ENCODE measurements around the gene CNTNAP4.

The CNTNAP4 gene

DNA sequence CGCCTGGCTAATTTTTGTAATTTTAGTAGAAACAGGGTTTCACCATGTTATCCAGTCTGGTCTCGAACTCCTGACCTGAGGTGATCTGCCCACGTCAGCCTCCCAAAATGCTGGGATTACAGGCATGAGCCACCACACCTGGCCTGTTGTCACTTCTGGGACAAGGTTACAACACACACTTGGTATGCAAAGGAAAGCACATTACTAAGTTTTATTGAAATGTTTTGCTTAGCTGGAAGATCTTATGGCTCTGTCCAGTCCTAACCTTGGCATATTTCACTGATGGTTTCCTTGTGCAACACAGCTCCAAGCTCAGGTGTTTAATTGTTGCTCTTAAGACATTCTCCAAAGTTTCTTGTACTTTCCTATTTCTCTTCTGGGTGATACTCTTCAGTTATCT, 94.2 kb downstream of the CNTNAP4 start:
- 0 out of 2 replicates have a peak, but pooled peaks cover 5% of the 10 kb centered on the region for H3K4me1 ChIP-seq (ENCODE audit: insufficient read depth, low read length)
- no peaks in the 10 kb centered on the region for H3K36me3 ChIP-seq (ENCODE audit: insufficient read depth, low read depth, low read length)
- H3K4me3 ChIP-seq (ENCODE audit: low read length), result no peak overlapping the region
- H3K9me3 ChIP-seq (ENCODE audit: insufficient read depth, low read depth, low read length), result no peaks in the 10 kb centered on the region
- H3K9ac ChIP-seq (ENCODE audit: low read depth, low read length), result no peak overlapping the region
- H3K27me3 ChIP-seq (ENCODE audit: insufficient read depth, low read length), result no peaks in the 10 kb centered on the region
- H3K27ac ChIP-seq (ENCODE audit: low read length), result no peak overlapping the region

DNA sequence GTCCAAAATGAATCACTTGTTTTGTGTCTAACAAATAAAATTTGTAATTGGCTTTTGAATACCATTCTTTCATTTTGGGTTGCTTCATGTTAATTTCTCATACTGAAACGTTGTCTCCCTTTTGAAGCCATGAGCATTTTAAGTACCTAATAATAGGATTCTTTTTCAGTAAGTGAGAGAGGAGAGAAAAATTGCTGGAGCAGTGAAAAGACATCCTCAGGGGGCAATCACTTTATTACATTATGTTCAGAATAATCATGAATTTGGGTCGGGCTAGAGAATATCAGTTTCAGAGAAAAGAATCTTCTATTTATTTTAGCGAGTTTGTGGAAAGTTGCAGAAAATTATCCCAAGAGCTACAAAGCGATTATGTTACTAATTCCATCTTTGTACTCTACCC, 96.8 kb downstream of the CNTNAP4 start:
- H3K4me1 ChIP-seq (ENCODE audit: insufficient read depth, low read length), result 0 out of 2 replicates have a peak, but pooled peaks cover 5% of the 10 kb centered on the region
- H3K27me3 ChIP-seq (ENCODE audit: insufficient read depth, low read length), result no peaks in the 10 kb centered on the region
- no peaks in the 10 kb centered on the region for H3K9me3 ChIP-seq (ENCODE audit: insufficient read depth, low read depth, low read length)
- no peak overlapping the region for H3K4me3 ChIP-seq (ENCODE audit: low read length)
- no peaks in the 10 kb centered on the region for H3K36me3 ChIP-seq (ENCODE audit: insufficient read depth, low read depth, low read length)
- H3K27ac ChIP-seq (ENCODE audit: low read length), result no peak overlapping the region
- H3K9ac ChIP-seq (ENCODE audit: low read depth, low read length), result no peak overlapping the region

DNA sequence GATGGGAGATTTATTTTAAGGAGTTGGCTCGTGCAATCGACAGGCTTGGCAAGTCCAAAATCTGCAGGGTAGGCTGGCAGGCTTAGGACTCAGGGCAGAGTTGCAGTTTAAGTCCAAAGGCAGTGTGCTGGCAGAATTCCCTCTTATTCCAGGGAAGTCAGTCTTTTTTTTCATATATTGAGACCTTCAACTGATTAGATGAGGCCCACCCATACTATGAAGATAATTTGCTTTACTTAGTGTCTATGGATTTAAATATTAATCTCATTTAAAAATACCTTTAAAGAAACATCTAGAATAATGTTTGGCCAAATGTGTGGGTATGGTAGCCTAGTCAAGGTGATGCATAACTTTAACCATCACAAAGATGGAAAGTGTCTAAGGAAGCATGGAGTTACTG, 99.8 kb downstream of the CNTNAP4 start:
- H3K4me3 ChIP-seq (ENCODE audit: low read length), result no peak overlapping the region
- H3K36me3 ChIP-seq (ENCODE audit: insufficient read depth, low read depth, low read length), result no peaks in the 10 kb centered on the region
- no peak overlapping the region for H3K9ac ChIP-seq (ENCODE audit: low read depth, low read length)
- H3K4me1 ChIP-seq (ENCODE audit: insufficient read depth, low read length), result no peaks in the 10 kb centered on the region
- no peaks in the 10 kb centered on the region for H3K9me3 ChIP-seq (ENCODE audit: insufficient read depth, low read depth, low read length)
- no peaks in the 10 kb centered on the region for H3K27me3 ChIP-seq (ENCODE audit: insufficient read depth, low read length)
- no peak overlapping the region for H3K27ac ChIP-seq (ENCODE audit: low read length)

DNA sequence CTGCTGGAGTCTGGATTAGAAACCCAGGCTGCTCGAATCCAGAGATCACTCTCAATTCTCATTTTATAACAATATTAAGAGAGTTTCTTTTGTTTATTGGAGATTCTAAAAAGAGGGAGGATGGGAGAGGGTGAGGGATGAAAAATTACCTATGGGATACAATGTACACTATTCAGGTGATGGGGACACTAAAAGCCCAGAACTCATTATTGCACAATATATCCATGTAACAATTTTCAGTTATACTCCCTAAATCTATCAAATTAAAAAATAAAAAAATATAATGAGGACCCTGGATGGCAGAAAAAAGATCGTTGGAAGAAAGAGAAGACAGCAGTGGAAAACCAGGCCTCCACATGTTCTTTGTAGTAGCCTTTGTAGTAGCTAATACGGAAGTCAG, 100.8 kb downstream of the CNTNAP4 start:
- Histone ChIP-seq H3K4me3 (ENCODE audit: low read length) (no peak overlapping the region), H3K4me1 (ENCODE audit: insufficient read depth, low read length) (no peaks in the 10 kb centered on the region), H3K27me3 (ENCODE audit: insufficient read depth, low read length) (no peaks in the 10 kb centered on the region), H3K36me3 (ENCODE audit: insufficient read depth, low read depth, low read length) (no peaks in the 10 kb centered on the region), H3K27ac (ENCODE audit: low read length) (no peak overlapping the region), H3K9me3 (ENCODE audit: insufficient read depth, low read depth, low read length) (no peaks in the 10 kb centered on the region), H3K9ac (ENCODE audit: low read depth, low read length) (no peak overlapping the region)

DNA sequence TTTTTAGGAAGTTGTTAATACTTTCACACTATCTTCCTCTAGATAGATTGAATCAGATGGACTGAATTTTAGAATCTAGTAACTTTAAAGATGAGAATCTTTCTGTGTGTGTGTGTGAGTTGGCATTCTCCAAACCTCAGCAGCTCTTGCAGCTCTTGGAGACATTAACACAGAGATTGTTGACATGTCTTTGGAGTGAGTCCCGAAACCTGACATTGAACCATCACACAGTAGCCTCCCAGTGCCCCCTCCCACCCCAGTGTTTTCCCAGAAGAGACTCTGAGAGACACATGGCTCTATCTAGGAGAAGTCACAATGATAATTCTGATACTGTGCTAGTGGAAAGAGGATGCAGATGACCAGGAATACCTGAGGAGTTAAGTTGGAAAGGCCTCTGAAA, 103.9 kb downstream of the CNTNAP4 start:
- Histone ChIP-seq H3K36me3 (ENCODE audit: insufficient read depth, low read depth, low read length) (no peaks in the 10 kb centered on the region), H3K27me3 (ENCODE audit: insufficient read depth, low read length) (no peaks in the 10 kb centered on the region), H3K4me3 (ENCODE audit: low read length) (no peak overlapping the region), H3K4me1 (ENCODE audit: insufficient read depth, low read length) (no peaks in the 10 kb centered on the region), H3K9me3 (ENCODE audit: insufficient read depth, low read depth, low read length) (no peaks in the 10 kb centered on the region), H3K9ac (ENCODE audit: low read depth, low read length) (no peak overlapping the region), H3K27ac (ENCODE audit: low read length) (no peak overlapping the region)

DNA sequence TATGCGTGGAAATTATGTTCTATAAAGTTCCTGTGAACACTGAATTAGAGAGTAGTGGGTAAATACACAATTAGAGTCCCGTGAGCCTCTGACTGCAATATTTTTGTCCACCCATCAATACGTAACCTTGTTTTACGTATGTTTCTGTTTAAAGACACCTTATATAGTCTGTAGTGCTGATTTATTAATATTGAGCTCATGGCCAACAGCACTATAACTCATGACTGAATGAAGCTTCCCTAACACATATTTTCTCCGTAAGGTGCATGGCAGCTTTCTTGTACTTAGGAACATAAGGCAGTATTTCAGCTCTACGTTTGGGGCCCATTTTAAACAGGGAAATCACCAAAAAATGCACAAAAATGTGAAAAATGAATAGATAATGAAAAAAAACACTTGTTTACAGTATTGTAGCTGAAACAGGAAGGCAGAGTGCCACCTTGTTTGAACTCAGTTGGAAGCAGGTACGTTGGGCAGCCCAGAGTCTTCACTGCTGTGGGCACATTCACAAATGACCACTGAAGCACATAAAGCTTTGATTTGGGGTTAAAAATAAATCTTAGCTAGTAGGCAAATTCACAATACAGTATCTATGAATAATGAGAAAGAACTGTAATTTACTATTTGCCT, 108.5 kb downstream of the CNTNAP4 start:
- Histone ChIP-seq H3K4me1 (ENCODE audit: insufficient read depth, low read length) (no peaks in the 10 kb centered on the region), H3K36me3 (ENCODE audit: insufficient read depth, low read depth, low read length) (no peaks in the 10 kb centered on the region), H3K27me3 (ENCODE audit: insufficient read depth, low read length) (no peaks in the 10 kb centered on the region), H3K4me3 (ENCODE audit: low read length) (no peak overlapping the region), H3K27ac (ENCODE audit: low read length) (no peak overlapping the region), H3K9me3 (ENCODE audit: insufficient read depth, low read depth, low read length) (no peaks in the 10 kb centered on the region), H3K9ac (ENCODE audit: low read depth, low read length) (no peak overlapping the region)

DNA sequence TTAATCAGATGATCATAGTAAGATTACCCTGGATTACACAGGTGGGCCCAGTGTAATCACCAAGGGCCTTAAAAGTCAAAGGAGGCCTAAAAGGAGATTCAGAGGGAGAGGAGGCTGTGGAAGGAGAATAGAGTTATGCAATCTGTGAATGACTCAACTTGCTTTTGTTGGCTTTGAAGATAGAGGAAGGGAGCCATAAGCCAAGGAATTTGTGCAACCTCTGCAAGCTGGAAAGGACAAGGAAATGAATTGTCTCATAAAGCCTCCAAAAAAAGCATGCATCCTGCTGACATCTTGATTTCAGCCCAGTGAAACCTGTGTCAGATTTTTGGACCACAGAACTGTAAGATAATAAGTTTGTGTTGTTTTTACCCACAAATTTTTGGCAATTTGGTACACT, 109.6 kb downstream of the CNTNAP4 start:
- Histone ChIP-seq H3K9ac (ENCODE audit: low read depth, low read length) (no peak overlapping the region), H3K36me3 (ENCODE audit: insufficient read depth, low read depth, low read length) (no peaks in the 10 kb centered on the region), H3K9me3 (ENCODE audit: insufficient read depth, low read depth, low read length) (no peaks in the 10 kb centered on the region), H3K27ac (ENCODE audit: low read length) (no peak overlapping the region), H3K27me3 (ENCODE audit: insufficient read depth, low read length) (no peaks in the 10 kb centered on the region), H3K4me3 (ENCODE audit: low read length) (no peak overlapping the region), H3K4me1 (ENCODE audit: insufficient read depth, low read length) (no peaks in the 10 kb centered on the region)

DNA sequence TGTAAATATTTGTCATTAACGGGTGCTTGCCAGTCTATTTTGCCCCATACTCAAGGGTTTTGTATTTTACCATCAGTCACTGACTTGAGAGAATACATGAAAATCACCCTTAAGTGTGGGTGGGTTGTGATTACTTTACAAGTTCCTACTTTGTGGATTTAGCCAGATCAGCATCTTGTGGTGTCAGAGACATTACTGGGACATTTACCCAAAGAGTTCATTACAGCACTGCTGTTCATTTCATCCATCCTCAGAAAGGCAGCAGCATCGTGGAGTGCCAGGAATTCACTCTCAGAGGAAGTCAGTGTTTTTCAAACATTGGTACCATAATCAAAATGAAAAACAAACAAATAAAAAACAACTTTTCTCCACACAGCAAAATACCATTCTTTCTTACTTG, 110.8 kb downstream of the CNTNAP4 start:
- Histone ChIP-seq H3K9me3 (ENCODE audit: insufficient read depth, low read depth, low read length) (no peaks in the 10 kb centered on the region), H3K9ac (ENCODE audit: low read depth, low read length) (no peak overlapping the region), H3K4me1 (ENCODE audit: insufficient read depth, low read length) (peaks cover 3% of the 10 kb centered on the region; the same call in 1 of the 2 replicates), H3K27ac (ENCODE audit: low read length) (no peak overlapping the region), H3K27me3 (ENCODE audit: insufficient read depth, low read length) (no peaks in the 10 kb centered on the region), H3K36me3 (ENCODE audit: insufficient read depth, low read depth, low read length) (no peaks in the 10 kb centered on the region), H3K4me3 (ENCODE audit: low read length) (no peak overlapping the region)

DNA sequence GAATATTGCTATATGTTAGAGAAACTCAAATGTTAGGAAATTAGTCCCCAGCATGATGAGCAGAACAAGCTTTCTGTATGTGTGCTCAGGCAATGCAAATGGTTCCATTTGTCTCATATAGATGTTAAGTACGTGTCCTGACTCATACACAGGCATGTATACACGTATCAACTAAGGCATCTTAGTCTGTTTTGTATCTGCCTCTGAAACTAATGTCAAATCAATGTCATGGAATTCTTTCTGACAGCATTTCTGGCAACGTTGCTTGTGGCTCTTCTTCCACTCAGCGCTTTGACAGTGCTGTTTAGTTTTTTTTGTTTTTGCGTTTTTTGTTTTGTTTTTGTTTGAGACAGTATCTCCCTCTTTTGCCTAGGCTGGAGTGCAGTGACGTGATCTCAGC, 111.9 kb downstream of the CNTNAP4 start:
- Histone ChIP-seq H3K36me3 (ENCODE audit: insufficient read depth, low read depth, low read length) (no peaks in the 10 kb centered on the region), H3K9me3 (ENCODE audit: insufficient read depth, low read depth, low read length) (no peaks in the 10 kb centered on the region), H3K4me3 (ENCODE audit: low read length) (no peak overlapping the region), H3K27me3 (ENCODE audit: insufficient read depth, low read length) (no peaks in the 10 kb centered on the region), H3K4me1 (ENCODE audit: insufficient read depth, low read length) (peaks cover 4% of the 10 kb centered on the region; the same call in 1 of the 2 replicates), H3K9ac (ENCODE audit: low read depth, low read length) (no peak overlapping the region), H3K27ac (ENCODE audit: low read length) (no peak overlapping the region)

DNA sequence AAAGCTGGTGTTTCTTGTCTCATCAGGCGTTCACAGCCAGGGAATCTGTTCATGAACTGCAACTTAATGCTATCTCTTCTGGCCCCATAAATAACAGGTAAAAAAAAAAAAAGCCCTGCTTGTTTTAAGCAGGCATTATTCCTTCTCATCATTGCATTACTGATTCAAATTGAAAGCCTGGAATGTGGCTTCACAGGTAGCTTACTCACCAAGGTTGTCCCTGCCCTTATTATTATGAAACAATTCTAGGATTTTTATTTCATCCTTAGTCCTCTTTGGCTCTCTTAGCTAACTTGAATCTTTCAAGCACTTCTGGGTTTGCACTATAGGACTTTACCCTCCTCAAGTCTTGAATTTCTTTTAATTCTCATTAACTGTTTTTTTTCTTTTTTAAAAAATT, 113.3 kb downstream of the CNTNAP4 start:
- H3K9me3 ChIP-seq (ENCODE audit: insufficient read depth, low read depth, low read length), result no peaks in the 10 kb centered on the region
- no peak overlapping the region for H3K4me3 ChIP-seq (ENCODE audit: low read length)
- H3K27ac ChIP-seq (ENCODE audit: low read length), result no peak overlapping the region
- no peak overlapping the region for H3K9ac ChIP-seq (ENCODE audit: low read depth, low read length)
- peaks cover 4% of the 10 kb centered on the region; the same call in 1 of the 2 replicates for H3K4me1 ChIP-seq (ENCODE audit: insufficient read depth, low read length)
- H3K27me3 ChIP-seq (ENCODE audit: insufficient read depth, low read length), result no peaks in the 10 kb centered on the region
- no peaks in the 10 kb centered on the region for H3K36me3 ChIP-seq (ENCODE audit: insufficient read depth, low read depth, low read length)

DNA sequence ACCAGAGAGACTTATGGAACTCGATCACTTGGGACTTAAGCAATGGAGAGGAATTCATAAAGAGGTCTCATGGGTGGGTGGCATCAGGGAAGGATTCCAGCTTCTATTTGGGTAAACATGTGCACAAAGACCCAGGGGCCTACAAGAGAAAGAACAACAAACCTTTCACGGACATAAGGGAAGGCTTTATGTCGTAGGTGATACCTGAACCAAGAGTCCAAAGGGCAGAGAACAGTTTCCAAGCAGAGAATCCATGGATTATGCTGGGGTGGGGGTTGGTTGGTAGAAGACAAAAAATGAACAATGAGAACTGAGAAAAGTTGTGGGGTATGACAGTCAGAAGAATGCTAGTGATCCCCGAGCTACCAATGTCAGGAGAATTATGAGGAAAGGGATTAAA, 119.8 kb downstream of the CNTNAP4 start:
- Histone ChIP-seq H3K36me3 (ENCODE audit: insufficient read depth, low read depth, low read length) (no peaks in the 10 kb centered on the region), H3K27ac (ENCODE audit: low read length) (no peak overlapping the region), H3K9ac (ENCODE audit: low read depth, low read length) (no peak overlapping the region), H3K9me3 (ENCODE audit: insufficient read depth, low read depth, low read length) (no peaks in the 10 kb centered on the region), H3K4me3 (ENCODE audit: low read length) (no peak overlapping the region), H3K27me3 (ENCODE audit: insufficient read depth, low read length) (no peaks in the 10 kb centered on the region), H3K4me1 (ENCODE audit: insufficient read depth, low read length) (peaks cover 4% of the 10 kb centered on the region; the same call in 1 of the 2 replicates)

DNA sequence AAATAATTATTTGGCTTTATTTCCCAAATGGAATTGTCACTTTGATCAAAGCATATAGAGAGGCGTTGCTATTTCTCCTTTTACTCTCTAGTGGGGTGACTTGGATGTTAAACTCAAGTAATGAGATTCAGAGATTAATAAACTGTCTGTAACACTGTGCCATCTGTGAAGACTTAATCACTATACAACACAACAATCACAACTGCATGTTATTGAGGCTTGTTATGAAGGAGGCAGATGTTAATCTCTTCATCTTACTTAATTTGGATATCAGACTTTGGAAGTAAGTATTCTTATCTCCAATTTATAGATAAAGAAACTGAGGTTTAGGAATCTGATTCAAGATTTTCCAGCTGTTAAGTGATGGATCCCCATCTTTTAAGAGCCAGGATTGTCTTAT, 132.5 kb downstream of the CNTNAP4 start:
- no peaks in the 10 kb centered on the region for H3K27me3 ChIP-seq (ENCODE audit: insufficient read depth, low read length)
- H3K9me3 ChIP-seq (ENCODE audit: insufficient read depth, low read depth, low read length), result no peaks in the 10 kb centered on the region
- H3K27ac ChIP-seq (ENCODE audit: low read length), result no peak overlapping the region
- H3K9ac ChIP-seq (ENCODE audit: low read depth, low read length), result no peak overlapping the region
- H3K36me3 ChIP-seq (ENCODE audit: insufficient read depth, low read depth, low read length), result no peaks in the 10 kb centered on the region
- H3K4me1 ChIP-seq (ENCODE audit: insufficient read depth, low read length), result no peaks in the 10 kb centered on the region
- no peak overlapping the region for H3K4me3 ChIP-seq (ENCODE audit: low read length)

Data from iPS-20b (cell line).